ENCODE data around the gene PLK5. TPM values are rescaled to one million over a fixed set of nuclear protein-coding genes. Genes with fewer than 3 reads are reported as not detected.

Gene PLK5
- total RNA-seq, 1 donor from 2014 or later = not detected

DNA sequence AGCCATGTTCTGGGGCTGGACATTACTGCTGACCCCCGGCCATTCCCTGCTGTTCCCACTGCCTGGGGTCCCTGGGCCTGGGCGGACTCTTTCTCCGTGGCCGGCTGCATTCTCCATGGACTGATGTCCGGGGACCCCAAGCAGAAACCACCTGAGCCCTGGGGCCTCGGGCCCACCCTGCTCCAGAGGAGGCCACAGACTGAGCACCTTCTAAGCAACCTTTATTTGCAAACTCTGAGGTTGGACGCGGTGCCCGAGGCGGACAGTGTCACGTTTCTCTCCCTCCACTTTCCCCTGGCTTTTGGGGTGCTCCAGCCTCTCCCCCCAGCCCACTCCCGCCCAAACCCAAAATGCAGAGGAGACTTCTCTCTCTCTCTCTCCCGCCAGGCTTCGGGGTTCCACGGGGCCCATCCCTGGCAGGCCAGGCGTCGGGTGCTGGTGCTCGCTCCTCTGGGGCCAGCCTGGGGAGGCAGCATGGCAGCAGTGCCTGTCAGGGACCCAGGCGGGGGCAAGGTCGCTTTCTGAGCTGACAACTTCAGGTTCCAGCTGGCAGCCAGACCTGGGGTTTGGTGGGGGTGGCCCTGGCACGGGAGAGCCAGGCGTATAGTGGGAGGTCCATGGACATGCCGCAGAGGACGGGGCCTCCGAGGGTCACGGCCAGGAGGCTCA, 42.5 kb upstream of the PLK5 start:
- TF ChIP-seq, protein P1, sequence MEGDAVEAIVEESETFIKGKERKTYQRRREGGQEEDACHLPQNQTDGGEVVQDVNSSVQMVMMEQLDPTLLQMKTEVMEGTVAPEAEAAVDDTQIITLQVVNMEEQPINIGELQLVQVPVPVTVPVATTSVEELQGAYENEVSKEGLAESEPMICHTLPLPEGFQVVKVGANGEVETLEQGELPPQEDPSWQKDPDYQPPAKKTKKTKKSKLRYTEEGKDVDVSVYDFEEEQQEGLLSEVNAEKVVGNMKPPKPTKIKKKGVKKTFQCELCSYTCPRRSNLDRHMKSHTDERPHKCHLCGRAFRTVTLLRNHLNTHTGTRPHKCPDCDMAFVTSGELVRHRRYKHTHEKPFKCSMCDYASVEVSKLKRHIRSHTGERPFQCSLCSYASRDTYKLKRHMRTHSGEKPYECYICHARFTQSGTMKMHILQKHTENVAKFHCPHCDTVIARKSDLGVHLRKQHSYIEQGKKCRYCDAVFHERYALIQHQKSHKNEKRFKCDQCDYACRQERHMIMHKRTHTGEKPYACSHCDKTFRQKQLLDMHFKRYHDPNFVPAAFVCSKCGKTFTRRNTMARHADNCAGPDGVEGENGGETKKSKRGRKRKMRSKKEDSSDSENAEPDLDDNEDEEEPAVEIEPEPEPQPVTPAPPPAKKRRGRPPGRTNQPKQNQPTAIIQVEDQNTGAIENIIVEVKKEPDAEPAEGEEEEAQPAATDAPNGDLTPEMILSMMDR (IDR thresholded peaks at IDR 0.05; ENCODE audit: insufficient read depth, low read length, severe bottlenecking) = no peak
- DNase-seq (ENCODE audit: low read depth) = no peak
- no peak overlapping the region for H3K4me3 ChIP-seq (ENCODE audit: low read depth, low read length)
- no peaks in the 10 kb centered on the region for H3K27me3 ChIP-seq (ENCODE audit: control insufficient read depth, insufficient read depth, low read length)
- no peak for FAIRE-seq
- peaks cover 1% of the 10 kb centered on the region for H3K36me3 ChIP-seq (ENCODE audit: control insufficient read depth, insufficient read depth, low read length)

DNA sequence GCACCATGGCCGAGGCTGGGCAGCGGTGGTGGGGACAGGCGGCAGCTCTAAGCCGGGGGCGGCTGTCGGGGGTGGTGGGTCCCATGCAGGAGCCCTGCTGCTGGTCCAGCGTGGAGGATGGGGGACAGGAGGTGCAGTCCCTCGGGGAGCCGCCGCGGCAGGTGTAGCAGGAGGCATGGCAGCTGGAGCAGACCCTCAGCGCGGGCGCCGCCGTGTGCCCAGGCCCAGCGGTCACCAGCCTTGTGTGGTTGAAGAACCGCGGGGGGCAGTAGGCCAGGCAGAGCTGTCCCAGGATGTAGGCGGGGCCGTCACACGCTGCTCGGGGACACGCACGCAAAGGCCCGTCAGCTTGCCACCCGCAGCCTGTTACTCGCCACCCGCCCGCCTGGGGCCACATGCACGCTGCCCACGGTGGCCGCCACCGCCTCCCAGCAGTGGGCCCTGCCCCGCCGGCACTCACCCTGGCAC, 42.0 kb upstream of the PLK5 start:
- Histone ChIP-seq H3K36me3 (ENCODE audit: control insufficient read depth, insufficient read depth, low read length) (no peaks in the 10 kb centered on the region), H3K27me3 (ENCODE audit: control insufficient read depth, insufficient read depth, low read length) (no peaks in the 10 kb centered on the region), H3K4me3 (ENCODE audit: low read depth, low read length) (no peak overlapping the region)
- TF ChIP-seq, protein P1 (IDR thresholded peaks at IDR 0.05; ENCODE audit: insufficient read depth, low read length, severe bottlenecking) = no peak
- DNase-seq (ENCODE audit: low read depth) (no peak), FAIRE-seq (no peak)

DNA sequence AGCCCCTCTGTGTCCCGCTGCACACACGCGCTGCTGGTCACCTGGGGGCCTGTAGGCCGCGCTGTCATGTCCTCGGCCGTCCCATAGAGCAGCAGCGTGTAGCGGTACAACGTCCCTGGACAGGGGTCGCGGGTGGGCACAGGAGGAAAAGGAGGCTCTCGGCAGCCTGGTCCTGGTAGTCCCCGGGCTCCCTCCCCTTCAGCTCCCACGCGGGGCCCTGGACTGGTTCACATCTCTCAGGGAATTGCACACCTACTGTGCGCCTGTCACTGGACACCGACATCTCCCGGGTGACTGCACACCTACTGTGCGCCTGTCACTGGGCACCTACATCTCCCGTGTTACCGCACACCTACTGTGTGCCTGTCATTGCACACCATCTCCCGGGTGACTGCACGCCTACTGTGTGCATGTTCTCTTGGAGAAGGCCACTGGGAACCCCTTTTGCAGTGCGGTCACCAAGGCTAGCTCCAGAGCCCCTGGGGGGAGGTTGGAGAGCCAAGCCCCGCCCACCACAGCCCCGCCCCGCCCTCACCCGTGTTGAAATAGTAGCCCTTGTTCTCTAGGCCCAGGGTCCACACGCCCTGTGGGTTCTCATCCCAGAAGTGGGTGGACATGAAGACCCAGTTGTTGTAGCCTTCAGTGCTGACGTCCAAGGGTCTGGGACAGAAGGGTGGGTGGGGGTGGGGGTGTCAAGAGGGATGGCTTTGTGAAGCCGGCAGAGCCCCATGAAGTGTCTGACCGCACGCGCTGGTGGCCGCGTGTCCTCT, 41.3 kb upstream of the PLK5 start:
- Histone ChIP-seq H3K4me3 (ENCODE audit: low read depth, low read length) (no peak overlapping the region), H3K27me3 (ENCODE audit: control insufficient read depth, insufficient read depth, low read length) (no peaks in the 10 kb centered on the region), H3K36me3 (ENCODE audit: control insufficient read depth, insufficient read depth, low read length) (no peaks in the 10 kb centered on the region)
- FAIRE-seq = no peak
- TF ChIP-seq, protein P1 (IDR thresholded peaks at IDR 0.05; ENCODE audit: insufficient read depth, low read length, severe bottlenecking) = no peak
- DNase-seq (ENCODE audit: low read depth) = no peak

DNA sequence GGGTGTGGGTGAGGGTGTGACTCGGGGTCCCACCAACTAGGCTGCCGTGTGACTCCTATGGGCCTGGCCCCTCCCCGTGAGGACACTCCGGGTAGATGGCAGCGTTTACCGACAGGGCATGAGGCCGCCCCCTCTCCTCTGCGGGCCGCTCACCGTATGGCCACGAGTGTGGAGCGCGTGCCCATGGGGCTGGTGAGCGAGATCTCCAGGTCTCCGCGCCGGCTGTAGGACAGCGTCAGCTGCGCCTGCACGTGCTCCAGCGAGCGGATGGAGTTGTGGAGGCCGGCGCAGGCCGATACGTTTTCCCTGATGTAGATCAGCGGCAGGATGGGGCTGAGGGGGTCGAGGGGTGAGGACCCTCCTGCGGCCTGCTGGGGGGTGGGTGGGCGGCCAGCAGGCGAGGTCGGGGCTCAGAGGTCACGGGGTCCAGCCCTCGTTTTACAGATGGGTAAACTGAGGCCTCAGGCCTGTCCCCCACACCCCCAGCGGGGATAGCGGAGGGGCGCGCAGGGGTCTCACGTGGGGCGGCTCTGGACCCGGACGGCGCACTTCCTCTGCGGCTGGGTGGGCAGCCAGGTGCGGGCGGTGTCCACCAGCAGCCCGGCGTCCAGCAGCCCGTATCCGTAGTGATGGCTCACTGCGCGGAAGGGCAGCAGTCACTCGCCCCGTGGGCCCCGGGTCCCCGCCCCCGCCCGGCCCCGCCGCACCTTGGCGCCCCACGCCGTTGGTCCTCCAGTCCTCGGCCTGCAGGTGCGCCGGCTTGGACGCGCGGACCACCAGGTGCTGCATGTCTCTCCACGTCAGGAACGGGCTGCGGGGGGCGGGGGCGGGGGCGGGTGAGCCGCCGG, 40.5 kb upstream of the PLK5 start:
- Histone ChIP-seq H3K4me3 (ENCODE audit: low read depth, low read length) (no peak overlapping the region), H3K27me3 (ENCODE audit: control insufficient read depth, insufficient read depth, low read length) (no peaks in the 10 kb centered on the region), H3K36me3 (ENCODE audit: control insufficient read depth, insufficient read depth, low read length) (no peaks in the 10 kb centered on the region)
- FAIRE-seq (no peak), DNase-seq (ENCODE audit: low read depth) (no peak)
- TF ChIP-seq, protein P1 (IDR thresholded peaks at IDR 0.05; ENCODE audit: insufficient read depth, low read length, severe bottlenecking) = no peak

DNA sequence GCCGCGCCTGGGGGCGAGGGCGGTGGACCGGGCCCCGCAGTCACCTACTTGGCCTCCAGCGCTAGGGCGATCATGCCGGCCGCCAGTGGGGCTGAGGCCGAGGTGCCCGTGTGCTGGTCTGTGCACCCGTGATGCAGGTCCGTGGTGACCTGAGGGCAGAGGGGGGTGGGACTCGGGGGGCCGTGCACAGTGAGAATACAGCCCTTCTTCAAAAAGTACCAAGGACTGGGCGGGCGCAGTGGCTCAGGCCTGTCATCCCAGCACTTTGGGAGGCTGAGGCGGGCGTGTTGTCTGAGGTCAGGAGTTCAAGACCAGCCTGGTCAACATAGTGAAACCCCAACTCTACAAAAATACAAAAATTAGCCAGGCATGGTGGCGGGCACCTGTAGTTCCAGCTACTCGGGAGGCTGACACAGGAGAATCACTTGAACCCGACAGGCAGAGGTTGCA, 39.9 kb upstream of the PLK5 start:
- H3K27me3 ChIP-seq (ENCODE audit: control insufficient read depth, insufficient read depth, low read length) = no peaks in the 10 kb centered on the region
- H3K4me3 ChIP-seq (ENCODE audit: low read depth, low read length) = no peak overlapping the region
- DNase-seq (ENCODE audit: low read depth) (no peak), FAIRE-seq (no peak)
- H3K36me3 ChIP-seq (ENCODE audit: control insufficient read depth, insufficient read depth, low read length) = no peaks in the 10 kb centered on the region
- TF ChIP-seq, protein P1 (IDR thresholded peaks at IDR 0.05; ENCODE audit: insufficient read depth, low read length, severe bottlenecking) = no peak
